ENCODE results near the gene VAPB.

Gene VAPB

GRCh38 chr20:58486207-58486606, 97.2 kb downstream of the VAPB start:
- no peak for DNase-seq

DNA sequence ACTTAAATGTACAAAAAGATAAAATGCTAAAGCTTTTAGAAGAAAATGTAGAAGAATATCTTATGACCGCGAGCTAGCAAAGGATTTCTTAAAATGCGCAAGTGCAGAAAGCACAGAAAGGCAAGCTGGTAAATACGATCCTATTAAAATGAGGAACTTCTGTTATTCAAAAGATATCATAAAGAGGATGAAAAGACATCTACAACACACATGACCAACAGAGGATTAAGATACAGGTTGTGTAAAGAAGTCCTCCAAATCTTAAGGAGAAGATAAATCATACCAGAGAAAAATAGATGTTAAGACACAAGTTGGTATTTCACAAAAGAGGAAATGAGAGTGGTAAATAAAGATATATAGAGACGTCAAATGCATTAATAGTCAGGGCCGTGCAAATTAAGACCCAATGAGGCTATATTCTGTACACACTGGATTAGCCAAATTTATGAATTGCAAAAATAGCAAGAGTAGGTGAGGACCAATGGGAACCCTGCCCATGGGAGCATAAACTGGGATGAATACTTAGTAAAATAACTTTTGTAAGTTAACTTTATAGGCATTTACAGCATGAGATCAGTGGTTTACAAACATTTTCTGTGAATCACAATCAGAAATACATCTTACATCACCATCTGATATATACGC, 103.2 kb downstream of the VAPB start:
- no peak for DNase-seq

GRCh38 chr20:58492795-58493524, 103.9 kb downstream of the VAPB start:
- DNase-seq: no peak

- DNase-seq: no peak
Observed at GRCh38 chr20:58494923-58495622, 106.0 kb downstream of the VAPB start.

DNA sequence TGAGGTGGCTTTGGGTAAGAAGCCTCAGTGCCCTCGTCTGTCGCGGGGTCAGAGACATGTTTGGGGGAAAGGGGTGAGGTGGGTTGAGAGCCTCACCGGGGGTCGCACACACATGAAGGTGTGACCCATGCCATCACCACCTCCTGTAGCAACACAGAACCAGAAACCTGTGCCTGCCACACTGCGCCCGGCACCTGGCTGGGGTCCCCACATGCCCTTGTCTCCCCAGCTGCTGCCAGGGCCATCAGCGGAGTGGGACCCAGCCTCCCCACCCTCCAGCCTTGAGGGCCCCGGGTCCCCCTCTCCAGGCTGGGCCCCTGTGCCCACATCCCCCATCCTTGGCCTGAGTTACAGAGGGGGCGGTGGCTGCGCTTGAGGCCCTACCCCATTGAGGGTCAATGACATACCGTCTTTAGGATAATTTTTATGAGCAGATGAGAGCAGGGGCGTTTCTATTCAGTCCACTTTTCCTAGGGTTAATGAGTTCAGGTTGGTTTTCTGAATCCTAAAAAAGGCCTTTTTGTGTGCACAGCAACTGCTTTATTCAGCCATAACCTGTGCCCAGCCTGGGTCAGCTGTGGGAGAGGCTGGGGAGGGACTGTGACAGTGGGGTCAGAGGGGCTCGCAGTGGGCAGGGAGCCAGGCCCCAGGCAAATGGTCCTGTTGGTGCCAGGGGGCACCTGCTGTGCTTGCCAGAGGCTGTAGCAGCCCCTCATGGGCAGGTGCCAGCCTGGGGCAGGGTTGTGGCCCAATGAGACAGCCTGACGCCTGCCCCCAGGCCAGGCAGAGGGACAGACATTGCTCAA, 106.8 kb downstream of the VAPB start:
- DNase-seq: no peak

- DNase-seq: no peak
Observed at GRCh38 chr20:58496429-58496769, 107.4 kb downstream of the VAPB start.

DNA sequence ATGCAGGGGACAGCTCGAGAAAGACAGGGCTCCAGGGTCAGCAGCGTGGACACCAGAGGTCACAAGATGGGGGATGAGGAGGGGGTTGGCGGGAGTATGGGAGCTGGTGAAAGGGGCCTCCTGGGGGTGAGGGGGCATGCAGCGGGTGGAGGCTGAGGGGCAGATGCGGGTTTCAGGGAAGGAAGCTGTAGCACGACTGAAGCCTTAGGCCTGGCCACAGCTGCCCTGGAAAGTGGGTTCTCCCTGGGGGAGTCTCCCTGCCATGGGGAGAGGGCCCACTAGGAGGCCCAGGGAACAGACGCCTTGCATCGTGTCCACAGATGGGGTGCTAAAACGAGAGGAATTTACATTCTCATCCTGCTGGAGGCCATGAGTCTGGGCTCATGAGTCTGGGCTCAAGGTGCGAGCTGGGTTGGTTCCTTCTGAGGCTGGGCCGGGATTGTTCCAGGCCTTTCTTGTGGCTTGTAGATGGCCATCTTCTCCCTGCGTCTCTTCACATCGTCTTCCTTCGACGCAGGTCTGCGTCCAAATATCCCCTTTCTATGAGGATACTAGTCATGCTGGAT, 108.1 kb downstream of the VAPB start:
- no peak for DNase-seq

DNA sequence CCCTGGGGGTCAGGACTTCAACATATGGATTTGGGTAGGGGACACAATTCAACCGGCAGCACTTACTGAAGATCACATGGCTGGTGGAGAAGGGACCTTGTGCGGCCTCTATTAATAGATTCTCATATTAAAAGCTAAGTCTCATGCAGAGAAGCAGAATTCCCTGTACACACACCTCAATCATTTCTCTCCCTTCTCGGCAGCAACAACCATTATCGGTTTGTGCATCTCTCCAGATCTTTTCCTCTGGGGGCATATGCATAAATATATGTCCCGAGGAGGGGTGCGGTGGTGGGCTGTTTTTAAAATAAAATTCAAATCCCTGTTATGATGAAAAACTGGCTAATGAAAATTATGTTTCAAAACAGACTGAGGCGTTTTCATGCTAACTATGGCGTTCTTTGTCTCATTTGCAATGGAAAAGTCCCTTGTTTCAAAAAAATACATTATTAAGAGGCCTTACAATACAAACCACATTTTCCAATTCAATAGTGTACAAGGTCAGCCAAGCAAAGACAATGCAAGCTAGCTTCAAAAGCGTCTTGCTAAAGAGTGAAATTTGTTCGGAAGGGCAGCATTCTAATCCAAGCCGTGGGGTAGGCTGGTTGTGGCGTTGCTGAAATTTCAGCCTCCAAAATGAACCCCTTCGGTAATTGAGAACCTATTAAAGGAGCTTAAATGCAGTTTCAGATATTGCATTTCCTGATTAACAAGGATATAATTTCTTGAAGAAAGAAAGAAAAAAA, 108.9 kb downstream of the VAPB start:
- no peak for DNase-seq

DNA sequence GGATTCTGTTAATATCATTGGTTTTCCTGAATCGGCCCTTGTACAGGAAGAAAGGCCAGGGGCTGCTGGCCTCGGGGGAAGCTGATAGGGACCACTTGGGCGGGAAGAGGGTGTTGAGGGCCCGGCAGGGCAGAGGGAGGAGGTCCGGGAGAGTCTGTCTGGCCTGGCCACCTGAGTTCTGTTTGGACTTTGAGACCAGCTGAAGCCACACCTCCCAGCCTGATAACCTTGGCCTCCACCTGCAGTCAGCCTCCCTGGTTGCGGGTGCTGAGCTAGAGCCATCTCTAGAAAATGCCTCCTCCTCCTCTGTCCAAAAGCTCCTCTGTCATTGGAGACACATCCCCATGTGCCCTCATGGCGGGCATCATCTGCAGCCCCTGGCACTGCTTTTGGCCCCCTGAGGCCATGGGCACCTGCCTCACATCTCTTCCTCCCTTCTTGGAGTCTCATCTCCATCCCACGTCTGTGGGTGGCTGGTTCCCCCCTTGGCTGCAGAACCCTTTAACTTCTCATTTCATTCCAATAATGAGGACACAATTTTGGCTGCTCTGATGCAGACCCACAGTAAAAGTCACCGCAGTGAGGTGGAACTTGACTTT, 109.5 kb downstream of the VAPB start:
- DNase-seq: no peak

DNA sequence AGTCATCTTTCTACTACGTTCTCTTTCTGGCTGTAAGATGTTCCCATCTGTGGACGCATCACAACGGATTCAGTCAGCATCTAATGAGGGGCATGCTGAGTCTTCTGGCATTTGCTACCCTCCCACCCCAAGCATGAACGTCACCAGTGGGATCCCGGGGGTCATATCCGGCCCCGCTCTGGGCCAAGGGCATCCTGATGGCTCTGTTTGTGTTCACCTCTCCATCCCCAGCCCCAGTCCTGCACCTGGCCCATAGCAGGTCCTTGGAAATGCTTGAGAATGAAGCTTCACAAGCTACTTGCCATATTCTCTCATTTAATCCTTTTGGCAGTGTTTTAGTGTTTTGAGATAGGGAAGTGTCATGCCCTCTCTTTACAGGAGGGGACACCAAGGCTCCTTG, 111.2 kb downstream of the VAPB start:
- DNase-seq: no peak
